ENCODE measurements around the gene MRPS30. TPM values are rescaled to one million over a fixed set of nuclear protein-coding genes. Genes with fewer than 3 reads are reported as not detected.

The MRPS30 gene
- total and polyA plus RNA-seq, 2 experiments from 2014 or later: 86.1 to 156 TPM

DNA sequence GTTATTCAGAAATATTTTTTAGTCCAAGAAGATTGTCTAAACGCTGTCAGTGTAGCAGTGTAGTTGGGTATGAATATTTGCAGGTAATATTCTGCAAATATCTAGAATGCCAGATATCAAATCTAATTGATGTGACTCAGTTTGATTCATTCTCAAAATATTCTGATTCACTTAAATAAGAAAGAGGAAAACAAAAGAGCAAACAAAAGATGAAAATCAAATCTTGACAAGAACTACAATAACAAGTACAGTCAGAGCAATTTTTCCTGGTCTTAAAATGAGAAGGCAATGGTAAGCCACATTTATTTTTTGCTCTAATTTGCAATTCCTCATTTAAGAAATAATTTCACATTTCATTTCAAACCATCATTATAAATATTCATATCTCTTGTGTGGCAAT lies 36.0 kb downstream of the MRPS30 start:
- Mint-ChIP-seq H3K9me3 (peaks cover 6% of the 10 kb centered on the region), H3K4me1 (no peaks in the 10 kb centered on the region), H3K27me3 (ENCODE audit: insufficient read depth, low read depth, poor library complexity) (peaks cover 3% of the 10 kb centered on the region), H3K36me3 (ENCODE audit: low read depth) (peaks cover 7% of the 10 kb centered on the region), H3K27ac (no peak overlapping the region), H3K4me3 (no peak overlapping the region)
- Histone ChIP-seq H3K27ac (ENCODE audit: low read depth) (no peak overlapping the region), H3K36me3 (ENCODE audit: insufficient read depth) (0 out of 2 replicates have a peak, but pooled peaks cover 2% of the 10 kb centered on the region), H2AFZ (no peak overlapping the region), H3K4me2 (no peak overlapping the region), H3K4me3 (no peak overlapping the region), H3F3A (replicated peaks; ENCODE audit: low read depth) (no peaks in the 10 kb centered on the region), H3K79me2 (replicated peaks; ENCODE audit: insufficient read depth) (no peaks in the 10 kb centered on the region), H4K20me1 (replicated peaks; ENCODE audit: insufficient read depth) (no peaks in the 10 kb centered on the region), H3K4me1 (ENCODE audit: insufficient read depth) (no peaks in the 10 kb centered on the region), H3K27me3 (ENCODE audit: insufficient read depth) (no peaks in the 10 kb centered on the region), H3K9me2 (ENCODE audit: insufficient read depth) (no peaks in the 10 kb centered on the region; the same call in 1 of the 2 replicates)
- DNase-seq (ENCODE audit: low spot score): no peak
- no peak for TF ChIP-seq EZH2phosphoT487 (IDR thresholded peaks at IDR 0.05; ENCODE audit: unreplicated experiment)
- TF ChIP-seq, protein P1, sequence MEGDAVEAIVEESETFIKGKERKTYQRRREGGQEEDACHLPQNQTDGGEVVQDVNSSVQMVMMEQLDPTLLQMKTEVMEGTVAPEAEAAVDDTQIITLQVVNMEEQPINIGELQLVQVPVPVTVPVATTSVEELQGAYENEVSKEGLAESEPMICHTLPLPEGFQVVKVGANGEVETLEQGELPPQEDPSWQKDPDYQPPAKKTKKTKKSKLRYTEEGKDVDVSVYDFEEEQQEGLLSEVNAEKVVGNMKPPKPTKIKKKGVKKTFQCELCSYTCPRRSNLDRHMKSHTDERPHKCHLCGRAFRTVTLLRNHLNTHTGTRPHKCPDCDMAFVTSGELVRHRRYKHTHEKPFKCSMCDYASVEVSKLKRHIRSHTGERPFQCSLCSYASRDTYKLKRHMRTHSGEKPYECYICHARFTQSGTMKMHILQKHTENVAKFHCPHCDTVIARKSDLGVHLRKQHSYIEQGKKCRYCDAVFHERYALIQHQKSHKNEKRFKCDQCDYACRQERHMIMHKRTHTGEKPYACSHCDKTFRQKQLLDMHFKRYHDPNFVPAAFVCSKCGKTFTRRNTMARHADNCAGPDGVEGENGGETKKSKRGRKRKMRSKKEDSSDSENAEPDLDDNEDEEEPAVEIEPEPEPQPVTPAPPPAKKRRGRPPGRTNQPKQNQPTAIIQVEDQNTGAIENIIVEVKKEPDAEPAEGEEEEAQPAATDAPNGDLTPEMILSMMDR (conservative IDR thresholded peaks at IDR 0.05; ENCODE audit: low read depth in 2 of 2): no peak
- TF ChIP-seq, protein P2, sequence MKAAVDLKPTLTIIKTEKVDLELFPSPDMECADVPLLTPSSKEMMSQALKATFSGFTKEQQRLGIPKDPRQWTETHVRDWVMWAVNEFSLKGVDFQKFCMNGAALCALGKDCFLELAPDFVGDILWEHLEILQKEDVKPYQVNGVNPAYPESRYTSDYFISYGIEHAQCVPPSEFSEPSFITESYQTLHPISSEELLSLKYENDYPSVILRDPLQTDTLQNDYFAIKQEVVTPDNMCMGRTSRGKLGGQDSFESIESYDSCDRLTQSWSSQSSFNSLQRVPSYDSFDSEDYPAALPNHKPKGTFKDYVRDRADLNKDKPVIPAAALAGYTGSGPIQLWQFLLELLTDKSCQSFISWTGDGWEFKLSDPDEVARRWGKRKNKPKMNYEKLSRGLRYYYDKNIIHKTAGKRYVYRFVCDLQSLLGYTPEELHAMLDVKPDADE (IDR thresholded peaks at IDR 0.05): no peak
- no peak for TF ChIP-seq ZNF331 (CRISPR knock-in tag; IDR thresholded peaks at IDR 0.05; ENCODE audit: low read depth)
- no peak for TF ChIP-seq CREB1 (CRISPR knock-in tag; IDR thresholded peaks at IDR 0.05; ENCODE audit: low read depth)
- TF ChIP-seq, protein P3, sequence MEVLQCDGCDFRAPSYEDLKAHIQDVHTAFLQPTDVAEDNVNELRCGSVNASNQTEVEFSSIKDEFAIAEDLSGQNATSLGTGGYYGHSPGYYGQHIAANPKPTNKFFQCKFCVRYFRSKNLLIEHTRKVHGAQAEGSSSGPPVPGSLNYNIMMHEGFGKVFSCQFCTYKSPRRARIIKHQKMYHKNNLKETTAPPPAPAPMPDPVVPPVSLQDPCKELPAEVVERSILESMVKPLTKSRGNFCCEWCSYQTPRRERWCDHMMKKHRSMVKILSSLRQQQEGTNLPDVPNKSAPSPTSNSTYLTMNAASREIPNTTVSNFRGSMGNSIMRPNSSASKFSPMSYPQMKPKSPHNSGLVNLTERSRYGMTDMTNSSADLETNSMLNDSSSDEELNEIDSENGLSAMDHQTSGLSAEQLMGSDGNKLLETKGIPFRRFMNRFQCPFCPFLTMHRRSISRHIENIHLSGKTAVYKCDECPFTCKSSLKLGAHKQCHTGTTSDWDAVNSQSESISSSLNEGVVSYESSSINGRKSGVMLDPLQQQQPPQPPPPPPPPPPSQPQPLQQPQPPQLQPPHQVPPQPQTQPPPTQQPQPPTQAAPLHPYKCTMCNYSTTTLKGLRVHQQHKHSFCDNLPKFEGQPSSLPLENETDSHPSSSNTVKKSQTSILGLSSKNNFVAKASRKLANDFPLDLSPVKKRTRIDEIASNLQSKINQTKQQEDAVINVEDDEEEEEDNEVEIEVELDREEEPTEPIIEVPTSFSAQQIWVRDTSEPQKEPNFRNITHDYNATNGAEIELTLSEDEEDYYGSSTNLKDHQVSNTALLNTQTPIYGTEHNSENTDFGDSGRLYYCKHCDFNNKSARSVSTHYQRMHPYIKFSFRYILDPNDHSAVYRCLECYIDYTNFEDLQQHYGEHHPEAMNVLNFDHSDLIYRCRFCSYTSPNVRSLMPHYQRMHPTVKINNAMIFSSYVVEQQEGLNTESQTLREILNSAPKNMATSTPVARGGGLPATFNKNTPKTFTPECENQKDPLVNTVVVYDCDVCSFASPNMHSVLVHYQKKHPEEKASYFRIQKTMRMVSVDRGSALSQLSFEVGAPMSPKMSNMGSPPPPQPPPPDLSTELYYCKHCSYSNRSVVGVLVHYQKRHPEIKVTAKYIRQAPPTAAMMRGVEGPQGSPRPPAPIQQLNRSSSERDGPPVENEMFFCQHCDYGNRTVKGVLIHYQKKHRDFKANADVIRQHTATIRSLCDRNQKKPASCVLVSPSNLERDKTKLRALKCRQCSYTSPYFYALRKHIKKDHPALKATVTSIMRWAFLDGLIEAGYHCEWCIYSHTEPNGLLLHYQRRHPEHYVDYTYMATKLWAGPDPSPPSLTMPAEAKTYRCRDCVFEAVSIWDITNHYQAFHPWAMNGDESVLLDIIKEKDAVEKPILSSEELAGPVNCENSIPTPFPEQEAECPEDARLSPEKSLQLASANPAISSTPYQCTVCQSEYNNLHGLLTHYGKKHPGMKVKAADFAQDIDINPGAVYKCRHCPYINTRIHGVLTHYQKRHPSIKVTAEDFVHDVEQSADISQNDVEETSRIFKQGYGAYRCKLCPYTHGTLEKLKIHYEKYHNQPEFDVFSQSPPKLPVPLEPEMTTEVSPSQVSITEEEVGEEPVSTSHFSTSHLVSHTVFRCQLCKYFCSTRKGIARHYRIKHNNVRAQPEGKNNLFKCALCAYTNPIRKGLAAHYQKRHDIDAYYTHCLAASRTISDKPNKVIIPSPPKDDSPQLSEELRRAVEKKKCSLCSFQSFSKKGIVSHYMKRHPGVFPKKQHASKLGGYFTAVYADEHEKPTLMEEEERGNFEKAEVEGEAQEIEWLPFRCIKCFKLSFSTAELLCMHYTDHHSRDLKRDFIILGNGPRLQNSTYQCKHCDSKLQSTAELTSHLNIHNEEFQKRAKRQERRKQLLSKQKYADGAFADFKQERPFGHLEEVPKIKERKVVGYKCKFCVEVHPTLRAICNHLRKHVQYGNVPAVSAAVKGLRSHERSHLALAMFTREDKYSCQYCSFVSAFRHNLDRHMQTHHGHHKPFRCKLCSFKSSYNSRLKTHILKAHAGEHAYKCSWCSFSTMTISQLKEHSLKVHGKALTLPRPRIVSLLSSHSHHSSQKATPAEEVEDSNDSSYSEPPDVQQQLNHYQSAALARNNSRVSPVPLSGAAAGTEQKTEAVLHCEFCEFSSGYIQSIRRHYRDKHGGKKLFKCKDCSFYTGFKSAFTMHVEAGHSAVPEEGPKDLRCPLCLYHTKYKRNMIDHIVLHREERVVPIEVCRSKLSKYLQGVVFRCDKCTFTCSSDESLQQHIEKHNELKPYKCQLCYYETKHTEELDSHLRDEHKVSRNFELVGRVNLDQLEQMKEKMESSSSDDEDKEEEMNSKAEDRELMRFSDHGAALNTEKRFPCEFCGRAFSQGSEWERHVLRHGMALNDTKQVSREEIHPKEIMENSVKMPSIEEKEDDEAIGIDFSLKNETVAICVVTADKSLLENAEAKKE (CRISPR knock-in tag; IDR thresholded peaks at IDR 0.05): no peak
- TF ChIP-seq, protein P4, sequence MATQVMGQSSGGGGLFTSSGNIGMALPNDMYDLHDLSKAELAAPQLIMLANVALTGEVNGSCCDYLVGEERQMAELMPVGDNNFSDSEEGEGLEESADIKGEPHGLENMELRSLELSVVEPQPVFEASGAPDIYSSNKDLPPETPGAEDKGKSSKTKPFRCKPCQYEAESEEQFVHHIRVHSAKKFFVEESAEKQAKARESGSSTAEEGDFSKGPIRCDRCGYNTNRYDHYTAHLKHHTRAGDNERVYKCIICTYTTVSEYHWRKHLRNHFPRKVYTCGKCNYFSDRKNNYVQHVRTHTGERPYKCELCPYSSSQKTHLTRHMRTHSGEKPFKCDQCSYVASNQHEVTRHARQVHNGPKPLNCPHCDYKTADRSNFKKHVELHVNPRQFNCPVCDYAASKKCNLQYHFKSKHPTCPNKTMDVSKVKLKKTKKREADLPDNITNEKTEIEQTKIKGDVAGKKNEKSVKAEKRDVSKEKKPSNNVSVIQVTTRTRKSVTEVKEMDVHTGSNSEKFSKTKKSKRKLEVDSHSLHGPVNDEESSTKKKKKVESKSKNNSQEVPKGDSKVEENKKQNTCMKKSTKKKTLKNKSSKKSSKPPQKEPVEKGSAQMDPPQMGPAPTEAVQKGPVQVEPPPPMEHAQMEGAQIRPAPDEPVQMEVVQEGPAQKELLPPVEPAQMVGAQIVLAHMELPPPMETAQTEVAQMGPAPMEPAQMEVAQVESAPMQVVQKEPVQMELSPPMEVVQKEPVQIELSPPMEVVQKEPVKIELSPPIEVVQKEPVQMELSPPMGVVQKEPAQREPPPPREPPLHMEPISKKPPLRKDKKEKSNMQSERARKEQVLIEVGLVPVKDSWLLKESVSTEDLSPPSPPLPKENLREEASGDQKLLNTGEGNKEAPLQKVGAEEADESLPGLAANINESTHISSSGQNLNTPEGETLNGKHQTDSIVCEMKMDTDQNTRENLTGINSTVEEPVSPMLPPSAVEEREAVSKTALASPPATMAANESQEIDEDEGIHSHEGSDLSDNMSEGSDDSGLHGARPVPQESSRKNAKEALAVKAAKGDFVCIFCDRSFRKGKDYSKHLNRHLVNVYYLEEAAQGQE (IDR thresholded peaks at IDR 0.05; ENCODE audit: unreplicated experiment): no peak
- TF ChIP-seq JUNB (IDR thresholded peaks at IDR 0.05; ENCODE audit: unreplicated experiment): no peak
- TF ChIP-seq POLR2AphosphoS5 (IDR thresholded peaks at IDR 0.05; ENCODE audit: low read depth): no peak
- TF ChIP-seq NANOG (IDR thresholded peaks at IDR 0.05; ENCODE audit: borderline replicate concordance): no peak
- no peak for ATAC-seq
